ENCODE measurements around the gene IGFALS. TPM values are rescaled to one million over a fixed set of nuclear protein-coding genes. Genes with fewer than 3 reads are reported as not detected.

The IGFALS gene
- total and polyA plus RNA-seq, 2 experiments from 2014 or later, result 0.16 TPM; not detected in 1

DNA sequence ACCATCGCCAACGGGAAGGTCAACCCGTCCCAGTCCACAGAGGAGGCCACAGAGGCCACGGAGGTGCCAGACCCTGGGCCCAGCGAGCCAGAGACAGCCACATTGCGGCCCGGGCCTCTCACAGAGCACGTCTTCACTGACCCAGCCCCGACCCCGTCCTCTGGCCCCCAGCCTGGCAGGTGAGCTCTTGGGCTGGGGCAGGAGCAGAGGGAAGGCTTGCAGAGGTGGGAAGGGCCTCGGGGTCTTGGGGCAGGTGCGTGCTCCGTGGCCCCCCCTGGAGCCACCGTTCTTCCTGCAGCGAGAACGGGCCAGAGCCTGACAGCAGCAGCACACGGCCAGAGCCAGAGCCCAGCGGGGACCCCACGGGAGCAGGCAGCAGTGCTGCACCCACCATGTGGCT lies 27.3 kb downstream of the IGFALS start:
- Mint-ChIP-seq H3K4me3 (no peak overlapping the region), H3K4me1 (peaks cover 5% of the 10 kb centered on the region), H3K36me3 (ENCODE audit: low read depth) (peaks cover 16% of the 10 kb centered on the region; the same call in 2 of the 3 replicates), H3K9me3 (no peaks in the 10 kb centered on the region), H3K27ac (no peak overlapping the region), H3K27me3 (ENCODE audit: insufficient read depth, low read depth, poor library complexity) (peaks cover 16% of the 10 kb centered on the region)
- no peak for DNase-seq (ENCODE audit: low spot score)
- Histone ChIP-seq H3K4me1 (ENCODE audit: insufficient read depth) (peaks cover 4% of the 10 kb centered on the region), H3K9me2 (ENCODE audit: insufficient read depth) (no peaks in the 10 kb centered on the region), H3K79me2 (replicated peaks; ENCODE audit: insufficient read depth) (no peaks in the 10 kb centered on the region), H3K4me3 (no peak overlapping the region), H3K27ac (ENCODE audit: low read depth) (no peak overlapping the region), H3K36me3 (ENCODE audit: insufficient read depth) (no peaks in the 10 kb centered on the region), H3K4me2 (no peak overlapping the region), H4K20me1 (replicated peaks; ENCODE audit: insufficient read depth) (no peaks in the 10 kb centered on the region; the same call in 1 of the 2 replicates), H3K27me3 (ENCODE audit: insufficient read depth) (no peaks in the 10 kb centered on the region), H3F3A (replicated peaks; ENCODE audit: low read depth) (peaks cover 8% of the 10 kb centered on the region; the same call in 1 of the 2 replicates), H2AFZ (no peak overlapping the region)
- ATAC-seq, result no peak
- TF ChIP-seq ZNF462 (CRISPR knock-in tag; IDR thresholded peaks at IDR 0.05) (no peak), STAT1 (IDR thresholded peaks at IDR 0.05; ENCODE audit: unreplicated experiment) (no peak), CTCF (conservative IDR thresholded peaks at IDR 0.05; ENCODE audit: low read depth in 2 of 2) (no peak), CREB1 (CRISPR knock-in tag; IDR thresholded peaks at IDR 0.05; ENCODE audit: low read depth) (no peak), JUNB (IDR thresholded peaks at IDR 0.05; ENCODE audit: unreplicated experiment) (no peak), ETS1 (IDR thresholded peaks at IDR 0.05) (no peak)

Measured in GM23338 (cell line).